SJCRH30 (cell line): Measurements from ENCODE around the gene TMEM156. TPM values are rescaled to one million over a fixed set of nuclear protein-coding genes. Genes with fewer than 3 reads are reported as not detected.
"Not testable (repeated sequence)": the region's sequence is repeated elsewhere in the genome, so short reads cannot be mapped to it uniquely, and the experiment has no call there.

Experiments used
- DNase-seq, 2 experiments: peaks; one replicate each; pipeline ENCODE4 v3.0.0-alpha.2; 2015 to 2020
- H3K27ac ChIP-seq: fragments of 250-450 bp; sonication (Bioruptor Pico); 2 replicates; pipeline ENCODE4 v1.5.1; 2020; ENCODE audit warnings: mild to moderate bottlenecking, moderate library complexity
- H3K27me3 ChIP-seq: fragments of 250-450 bp; sonication (Bioruptor Pico); 2 replicates; pipeline ENCODE4 v1.5.1; 2020; ENCODE audit warnings: mild to moderate bottlenecking, moderate library complexity
- H3K36me3 ChIP-seq: fragments of 250-450 bp; sonication (Bioruptor Pico); 2 replicates; pipeline ENCODE4 v1.5.1; 2020; ENCODE audit warnings: mild to moderate bottlenecking, moderate library complexity
- H3K4me1 ChIP-seq: fragments of 250-450 bp; sonication (Bioruptor Pico); 2 replicates; pipeline ENCODE4 v1.5.1; 2020; ENCODE audit warnings: mild to moderate bottlenecking, moderate library complexity
- H3K4me3 ChIP-seq: fragments of 250-450 bp; sonication (Bioruptor Pico); 2 replicates; pipeline ENCODE4 v1.5.1; 2020; ENCODE audit warnings: mild to moderate bottlenecking, moderate library complexity
- H3K9me3 ChIP-seq: fragments of 250-450 bp; sonication (Bioruptor Pico); replicated peaks from 2 replicates; pipeline ENCODE4 v1.5.1; 2020; ENCODE audit warnings: mild to moderate bottlenecking, moderate library complexity
- total RNA-seq: library from RNA; depleted of rRNA; stranded (reverse); fragments of >200 nt; shearing (Covaris generic); gene quantifications from 2 replicates; pipeline ENCODE4 v1.2.3, GENCODE V29; 2014

Gene TMEM156
- total RNA-seq, 1 experiment from 2014 or later = not detected

DNA sequence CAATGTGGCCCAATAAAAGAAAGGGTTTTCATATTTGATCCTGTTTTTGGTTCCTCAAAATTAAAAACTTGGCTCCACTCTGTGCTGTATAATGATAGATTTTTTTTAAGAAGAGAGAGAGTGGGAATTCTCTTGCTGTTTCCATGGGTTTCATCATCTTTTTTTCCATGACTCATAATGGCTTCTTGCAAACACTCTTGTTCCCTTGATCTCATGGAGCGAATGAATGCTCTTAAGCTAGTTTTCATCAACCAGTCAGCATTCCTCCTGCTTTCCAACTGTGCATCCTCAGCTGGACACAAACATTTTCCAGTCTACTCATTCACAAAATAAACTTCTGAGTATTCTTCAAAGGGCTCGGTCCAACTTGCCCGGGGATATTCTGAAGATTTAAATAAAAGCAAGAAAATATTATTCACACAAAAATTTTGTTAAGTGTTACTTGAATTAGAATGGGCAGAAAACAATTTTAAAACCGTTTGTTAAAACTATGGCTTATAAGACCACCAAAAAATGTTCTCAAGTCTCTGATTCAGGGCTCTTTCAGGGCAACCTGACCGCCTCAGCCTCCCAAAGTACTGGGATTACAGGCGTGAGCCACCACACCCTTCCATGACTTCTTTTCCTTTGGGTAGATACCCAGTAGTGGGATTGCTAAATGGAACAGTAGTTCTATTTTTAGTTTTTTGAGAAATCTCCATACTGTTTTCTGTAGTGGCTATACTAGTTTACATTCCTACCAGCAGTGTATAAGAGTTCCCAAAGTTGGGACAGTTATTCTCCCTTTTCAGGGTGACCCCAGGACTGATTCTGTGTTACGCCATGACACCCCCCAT, 64.7 kb downstream of the TMEM156 start:
- Histone ChIP-seq H3K4me3 (no peak overlapping the region), H3K27ac (0 out of 2 replicates have a peak overlapping the region, but pooled peaks have one; percentile 9), H3K36me3 (no peaks in the 10 kb centered on the region), H3K9me3 (no peaks in the 10 kb centered on the region), H3K27me3 (no peaks in the 10 kb centered on the region), H3K4me1 (no peaks in the 10 kb centered on the region; the same call in 1 of the 2 replicates)
- DNase-seq = peak in 1 of 2 experiments; percentile 20

DNA sequence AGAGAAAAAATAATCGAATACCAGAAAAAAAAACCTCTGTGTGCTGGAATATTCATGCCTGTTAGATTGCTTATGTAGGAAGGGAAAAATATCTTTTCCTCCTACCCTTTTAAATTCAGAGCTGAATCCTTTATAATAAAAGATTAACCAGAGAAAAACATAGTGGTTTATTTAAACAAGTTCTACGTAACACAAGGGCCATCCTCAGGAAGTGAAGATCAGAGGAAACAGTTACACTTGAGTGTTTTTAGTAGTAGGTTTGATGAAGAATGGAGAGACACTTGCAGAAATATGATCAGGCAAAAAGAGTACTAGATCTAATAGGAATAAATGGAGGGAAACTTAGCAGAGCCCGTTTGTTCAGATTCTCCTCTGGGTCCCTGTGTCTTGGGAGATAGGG, 66.3 kb downstream of the TMEM156 start:
- H3K27me3 ChIP-seq = no peaks in the 10 kb centered on the region
- H3K27ac ChIP-seq = no peak overlapping the region
- DNase-seq = no peak
- no peaks in the 10 kb centered on the region for H3K36me3 ChIP-seq
- no peak overlapping the region for H3K4me3 ChIP-seq
- H3K9me3 ChIP-seq = no peaks in the 10 kb centered on the region
- H3K4me1 ChIP-seq = no peaks in the 10 kb centered on the region; the same call in 1 of the 2 replicates

DNA sequence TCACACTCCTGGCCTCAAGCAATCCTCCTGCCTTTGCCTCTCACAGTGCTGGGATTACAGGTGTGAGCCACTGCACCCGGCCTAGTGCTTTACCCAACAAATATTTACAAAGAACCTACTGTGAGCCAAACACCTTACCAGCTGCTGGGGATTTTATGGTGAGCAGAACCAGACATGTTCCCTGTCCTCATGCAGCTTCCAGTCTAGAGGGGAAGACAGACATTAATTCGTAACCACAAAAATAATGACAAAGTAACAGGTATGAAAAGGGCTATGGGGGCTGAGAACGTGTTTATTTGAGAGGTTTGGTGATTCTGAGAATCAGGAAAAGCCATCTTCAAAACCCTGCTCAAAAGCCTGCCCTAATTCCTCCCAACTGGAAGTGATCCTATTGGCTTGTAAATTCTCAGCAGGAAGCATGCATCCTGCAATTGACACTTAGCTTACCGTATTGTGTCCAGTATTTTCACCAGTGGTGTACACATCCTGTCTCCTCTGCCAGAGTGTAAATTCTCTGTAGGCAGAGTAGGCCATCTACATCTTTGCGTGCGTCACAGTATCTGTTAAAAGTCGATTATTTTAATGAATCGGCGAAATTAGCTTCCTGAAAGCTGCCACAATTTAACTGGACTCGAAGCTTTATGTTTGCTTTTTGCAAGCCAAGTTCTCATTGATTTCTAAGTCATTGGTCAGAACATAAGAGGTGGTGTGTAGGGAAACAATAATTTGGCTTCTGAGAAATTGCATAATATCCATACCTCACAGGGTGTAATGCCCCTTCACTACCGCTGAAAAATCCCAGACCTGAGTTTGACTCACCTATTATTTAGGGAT, 67.0 kb downstream of the TMEM156 start:
- H3K27me3 ChIP-seq = no peaks in the 10 kb centered on the region
- H3K4me3 ChIP-seq = no peak overlapping the region
- H3K36me3 ChIP-seq = no peaks in the 10 kb centered on the region
- DNase-seq = no peak
- H3K4me1 ChIP-seq = no peaks in the 10 kb centered on the region; the same call in 1 of the 2 replicates
- H3K27ac ChIP-seq = no peak overlapping the region
- no peaks in the 10 kb centered on the region for H3K9me3 ChIP-seq

DNA sequence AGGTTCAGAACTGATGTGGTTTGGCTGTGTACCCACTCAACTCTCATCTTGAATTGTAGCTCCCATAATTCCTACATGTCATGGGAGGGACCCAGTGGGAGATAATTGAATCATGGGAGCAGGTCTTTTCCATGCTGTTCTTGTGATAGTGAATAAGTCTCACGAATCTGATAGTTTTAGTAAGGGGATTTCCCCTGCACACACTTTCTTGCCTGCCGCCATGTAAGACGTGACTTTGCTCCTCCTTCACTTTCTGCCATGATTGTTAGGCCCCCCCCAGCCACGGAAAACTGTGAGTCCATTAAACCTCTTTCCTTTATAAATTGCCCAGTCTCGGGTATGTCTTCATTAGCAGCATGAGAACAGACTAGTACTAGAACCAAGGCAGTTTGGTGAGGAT, 73.0 kb downstream of the TMEM156 start:
- not testable (repeated sequence) for DNase-seq, H3K4me3 ChIP-seq, H3K9me3 ChIP-seq, H3K36me3 ChIP-seq, H3K4me1 ChIP-seq, H3K27ac ChIP-seq, H3K27me3 ChIP-seq

DNA sequence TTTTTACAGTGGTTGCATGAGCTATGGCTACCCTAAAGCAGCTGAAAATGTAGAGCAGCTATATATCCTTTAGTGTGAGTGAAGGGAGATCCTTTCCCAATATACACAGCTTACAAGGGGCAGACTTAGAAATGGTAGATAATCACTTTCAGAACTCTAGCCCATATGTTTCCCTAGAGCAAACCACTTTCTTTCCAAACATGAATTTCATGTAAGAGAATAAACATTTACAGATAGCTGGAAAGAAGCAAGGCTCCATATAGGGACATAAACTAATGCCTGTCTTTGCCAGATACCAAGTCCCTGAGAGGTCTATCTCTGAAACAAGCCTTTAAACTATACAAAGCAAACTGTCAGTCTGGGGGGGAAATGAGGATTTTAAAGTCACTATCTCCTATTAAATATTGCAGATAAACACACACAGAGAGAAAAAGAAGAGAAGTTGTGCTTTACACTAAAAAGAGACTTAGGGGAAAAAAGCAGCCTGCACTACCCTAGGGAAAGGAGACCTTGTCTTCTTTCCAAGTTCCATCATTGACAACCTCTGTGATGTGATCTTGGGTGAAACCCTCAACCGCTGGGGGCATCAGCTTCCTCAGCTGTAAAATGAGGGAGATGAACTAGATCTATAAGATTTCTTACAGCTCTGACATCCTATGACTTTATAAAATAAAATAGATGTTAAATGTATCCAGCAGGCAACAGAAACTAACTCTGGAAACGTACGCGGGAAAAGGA, 73.6 kb downstream of the TMEM156 start:
- Histone ChIP-seq H3K27me3 (no peaks in the 10 kb centered on the region), H3K36me3 (no peaks in the 10 kb centered on the region), H3K27ac (no peak overlapping the region), H3K9me3 (no peaks in the 10 kb centered on the region), H3K4me1 (no peaks in the 10 kb centered on the region), H3K4me3 (no peak overlapping the region)
- DNase-seq = no peak

DNA sequence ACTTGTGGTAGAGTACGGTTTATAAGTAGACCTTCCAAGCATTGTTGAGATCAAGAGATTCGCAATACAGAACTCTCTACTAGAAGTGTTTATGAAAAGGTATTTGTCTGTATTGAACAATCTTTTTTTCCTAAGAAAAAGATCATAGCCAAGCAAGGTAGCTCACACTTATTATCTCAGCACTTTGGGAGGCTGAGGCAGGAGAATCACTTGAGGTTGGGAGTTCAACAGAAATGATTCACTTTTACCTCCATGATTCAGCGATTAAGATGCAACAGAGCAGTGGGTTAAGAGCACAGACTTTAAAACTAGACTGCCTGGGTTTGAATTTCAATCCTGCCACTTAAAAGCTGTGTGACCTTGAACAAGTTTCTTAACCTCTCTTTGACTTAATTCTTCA, 74.3 kb downstream of the TMEM156 start:
- H3K27ac ChIP-seq = no peak overlapping the region
- no peaks in the 10 kb centered on the region for H3K9me3 ChIP-seq
- no peak for DNase-seq
- H3K4me3 ChIP-seq = no peak overlapping the region
- H3K36me3 ChIP-seq = no peaks in the 10 kb centered on the region
- no peaks in the 10 kb centered on the region for H3K4me1 ChIP-seq
- no peaks in the 10 kb centered on the region for H3K27me3 ChIP-seq

DNA sequence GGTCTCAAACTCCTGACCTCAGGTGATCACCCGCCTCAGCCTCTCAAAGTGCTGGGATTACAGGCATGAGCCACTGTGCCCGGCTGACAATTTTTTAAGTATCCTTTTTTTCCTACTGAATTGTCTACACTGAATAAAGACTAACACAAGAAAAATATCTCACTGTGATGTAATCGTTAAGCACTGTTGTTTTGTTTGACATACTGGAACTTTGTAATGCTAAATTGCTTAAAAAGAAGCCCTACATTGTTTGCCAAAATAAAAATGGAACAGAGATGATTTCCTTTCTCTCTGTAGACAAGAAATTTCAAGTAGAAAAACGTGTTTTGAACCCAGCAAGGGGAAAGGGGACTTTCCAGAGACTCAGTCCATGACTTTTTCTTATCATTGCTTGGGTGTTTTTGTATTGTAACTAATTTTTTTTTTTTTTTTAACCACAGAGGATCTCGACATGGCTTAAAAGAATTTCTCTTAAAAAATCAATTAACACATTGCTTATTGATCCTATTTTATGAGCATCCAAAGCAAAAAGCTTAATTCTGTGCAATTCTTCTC, 74.9 kb downstream of the TMEM156 start:
- H3K27ac ChIP-seq = no peak overlapping the region

DNA sequence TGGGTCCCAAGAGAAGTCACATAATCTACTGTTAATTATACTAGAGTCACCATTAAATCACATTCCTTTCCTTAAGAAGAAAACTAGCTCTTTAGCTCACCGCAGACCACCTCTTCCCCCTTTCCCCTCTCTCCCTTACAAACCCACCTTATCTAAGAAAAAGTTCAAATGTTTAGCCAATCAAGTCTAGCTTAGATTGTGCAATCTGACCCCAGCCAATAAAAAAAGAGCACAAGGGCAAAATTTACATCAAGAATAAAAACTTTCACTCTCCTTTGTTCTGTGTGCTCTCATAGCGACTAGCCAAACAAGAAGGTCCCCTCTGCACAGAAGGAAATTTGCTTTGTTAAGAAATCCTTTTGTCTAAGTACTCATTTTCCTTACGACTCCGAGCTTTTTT, 76.3 kb downstream of the TMEM156 start:
- Histone ChIP-seq H3K9me3 (no peaks in the 10 kb centered on the region), H3K27ac (no peak overlapping the region), H3K4me1 (no peaks in the 10 kb centered on the region), H3K27me3 (no peaks in the 10 kb centered on the region), H3K4me3 (no peak overlapping the region), H3K36me3 (no peaks in the 10 kb centered on the region)
- no peak for DNase-seq

More for the DNA sequence above, 74.9 kb downstream of the TMEM156 start:
- Histone ChIP-seq H3K4me3 (no peak overlapping the region), H3K9me3 (no peaks in the 10 kb centered on the region), H3K4me1 (no peaks in the 10 kb centered on the region), H3K36me3 (no peaks in the 10 kb centered on the region), H3K27me3 (no peaks in the 10 kb centered on the region)
- no peak for DNase-seq

DNA sequence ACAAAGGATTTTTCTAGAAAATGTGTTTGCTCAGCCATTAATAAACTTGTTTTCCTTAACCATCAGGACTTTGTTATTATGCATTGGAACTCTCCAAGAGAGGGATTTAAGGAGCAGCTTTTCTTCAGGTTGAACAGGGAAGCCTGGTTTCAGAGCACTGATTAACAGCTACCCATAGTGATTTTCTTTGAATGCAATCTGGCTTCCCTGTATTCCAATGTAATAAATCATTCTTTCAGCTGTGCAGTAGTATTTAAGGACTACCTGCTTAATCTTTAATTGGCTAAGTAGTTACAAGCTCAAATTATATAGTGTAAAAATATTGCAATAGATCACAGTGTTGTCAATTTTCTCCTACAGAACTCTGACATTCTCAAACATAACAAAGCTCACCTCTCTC, 77.5 kb downstream of the TMEM156 start:
- no peak overlapping the region for H3K4me3 ChIP-seq
- no peak for DNase-seq
- H3K4me1 ChIP-seq = no peaks in the 10 kb centered on the region
- no peaks in the 10 kb centered on the region for H3K36me3 ChIP-seq
- H3K27me3 ChIP-seq = no peaks in the 10 kb centered on the region
- no peak overlapping the region for H3K27ac ChIP-seq
- no peaks in the 10 kb centered on the region for H3K9me3 ChIP-seq

DNA sequence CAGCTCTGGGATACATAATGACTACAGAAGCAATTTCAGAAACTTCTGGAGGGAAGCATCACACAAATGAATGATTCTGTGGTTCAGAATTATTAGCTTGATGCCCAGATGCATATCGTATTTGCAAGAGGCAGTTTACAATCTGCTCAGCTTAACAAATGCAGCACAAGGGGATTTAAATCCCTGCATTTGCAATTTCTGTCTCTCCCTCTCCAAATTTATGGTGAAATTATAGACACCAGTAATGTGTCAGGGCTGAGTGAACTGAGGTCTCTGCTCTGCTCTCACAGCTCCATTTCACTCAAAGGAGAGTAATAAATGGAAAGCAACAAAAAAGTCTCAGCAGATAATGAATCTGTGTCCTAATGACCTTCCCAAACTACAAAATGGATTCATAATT, 80.2 kb downstream of the TMEM156 start:
- H3K36me3 ChIP-seq = no peaks in the 10 kb centered on the region
- DNase-seq = no peak
- H3K4me1 ChIP-seq = peaks cover 5% of the 10 kb centered on the region
- H3K27me3 ChIP-seq = no peaks in the 10 kb centered on the region
- H3K27ac ChIP-seq = no peak overlapping the region
- H3K9me3 ChIP-seq = no peaks in the 10 kb centered on the region
- no peak overlapping the region for H3K4me3 ChIP-seq

DNA sequence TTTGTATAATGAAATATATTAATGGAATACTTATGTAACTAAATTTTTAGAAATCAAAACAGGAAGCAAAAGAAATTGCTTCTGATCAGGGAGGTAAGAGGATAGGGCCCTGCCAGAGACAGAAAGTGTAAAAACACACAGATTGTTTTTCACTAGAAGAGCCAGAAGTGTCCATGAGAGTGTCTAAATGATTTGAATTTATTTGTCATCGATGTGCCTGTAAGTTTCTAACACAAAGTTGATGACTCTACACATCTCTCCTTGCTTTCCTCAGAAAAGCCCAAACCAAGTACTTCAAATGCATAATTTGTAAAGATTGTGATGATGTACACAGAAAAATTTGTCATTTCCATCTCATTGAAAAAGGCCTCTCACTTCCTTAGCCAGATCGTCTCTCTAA, 80.6 kb downstream of the TMEM156 start:
- Histone ChIP-seq H3K4me1 (peaks cover 5% of the 10 kb centered on the region), H3K27ac (no peak overlapping the region)
- DNase-seq = no peak

DNA sequence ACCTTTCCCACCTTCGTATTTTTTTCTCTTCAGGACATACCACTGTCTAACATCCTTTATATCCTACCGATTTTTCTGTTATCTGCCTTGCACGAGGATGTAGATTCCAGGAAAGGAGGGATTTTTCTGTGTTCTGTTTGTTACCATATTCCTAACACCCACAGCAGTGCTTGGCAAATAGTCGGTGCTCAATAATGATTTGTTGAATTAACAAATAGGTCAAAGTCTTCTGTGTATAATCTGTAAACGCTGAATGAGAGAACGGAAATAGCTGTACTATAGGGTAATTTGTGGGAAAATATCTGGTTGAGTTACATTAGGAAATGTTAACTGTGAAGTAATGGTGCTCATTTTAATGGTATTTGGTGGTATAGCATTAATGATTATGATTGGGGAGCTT, 81.5 kb downstream of the TMEM156 start:
- Histone ChIP-seq H3K36me3 (peaks cover under 1% of the 10 kb centered on the region; the same call in 1 of the 2 replicates), H3K9me3 (no peaks in the 10 kb centered on the region), H3K27ac (no peak overlapping the region), H3K27me3 (no peaks in the 10 kb centered on the region), H3K4me1 (peaks cover 5% of the 10 kb centered on the region), H3K4me3 (no peak overlapping the region)
- DNase-seq = no peak

More for the DNA sequence above, 80.6 kb downstream of the TMEM156 start:
- no peak overlapping the region for H3K4me3 ChIP-seq
- H3K9me3 ChIP-seq = no peaks in the 10 kb centered on the region
- no peaks in the 10 kb centered on the region for H3K27me3 ChIP-seq
- H3K36me3 ChIP-seq = no peaks in the 10 kb centered on the region

DNA sequence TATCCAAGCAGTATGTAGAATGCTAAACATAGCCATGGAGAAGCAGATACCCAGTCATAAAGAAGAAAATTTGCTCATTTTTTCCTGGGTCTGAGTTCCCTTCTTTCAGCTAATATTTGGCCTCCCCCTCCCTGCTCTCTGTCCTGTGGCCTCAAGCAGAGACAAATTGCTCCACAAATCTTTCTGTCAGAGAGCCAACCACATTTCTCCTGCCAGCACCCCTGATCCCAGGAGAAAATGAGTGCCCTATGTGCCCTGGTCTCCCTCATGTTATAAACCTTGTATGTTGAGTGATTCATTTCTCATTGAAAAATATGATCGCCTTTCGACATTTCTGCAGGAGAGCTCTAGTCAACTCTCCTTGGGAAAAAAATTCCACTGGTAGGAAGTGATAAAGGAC, 82.0 kb downstream of the TMEM156 start:
- H3K36me3 ChIP-seq = peaks cover 6% of the 10 kb centered on the region
- H3K9me3 ChIP-seq = no peaks in the 10 kb centered on the region
- H3K4me3 ChIP-seq = no peak overlapping the region
- H3K27me3 ChIP-seq = no peaks in the 10 kb centered on the region
- DNase-seq = no peak
- peaks cover 5% of the 10 kb centered on the region for H3K4me1 ChIP-seq
- no peak overlapping the region for H3K27ac ChIP-seq

DNA sequence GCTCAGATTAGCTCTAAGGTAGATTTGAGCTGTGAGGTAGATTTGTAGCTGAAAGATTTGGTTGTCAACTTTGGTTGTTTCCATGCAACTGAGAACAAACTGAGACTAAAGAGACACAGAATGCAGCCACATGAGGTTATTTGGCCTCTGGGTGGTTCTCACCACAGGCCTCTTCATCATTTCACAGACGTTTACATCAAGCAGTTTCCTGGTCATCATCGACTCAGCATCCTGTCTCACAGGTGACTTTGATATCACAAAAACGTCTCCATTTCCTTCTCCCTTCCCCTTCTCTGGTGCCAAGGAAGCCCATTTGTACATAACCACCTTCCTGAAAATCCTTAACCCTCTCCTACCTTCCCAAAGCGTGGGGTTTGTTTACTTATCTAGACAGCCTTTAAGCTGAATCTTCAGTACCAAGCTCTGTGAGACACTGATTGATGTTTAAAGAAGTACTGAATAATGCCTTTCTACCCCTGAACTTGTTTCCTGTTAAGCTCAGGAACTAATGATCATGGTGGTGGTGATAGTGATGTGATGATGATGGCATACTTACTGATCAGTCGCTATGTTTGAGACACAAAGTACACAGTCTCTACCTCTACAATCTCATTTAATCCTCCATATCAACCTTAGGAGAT, 82.7 kb downstream of the TMEM156 start:
- H3K27me3 ChIP-seq = no peaks in the 10 kb centered on the region
- H3K36me3 ChIP-seq = peaks cover 7% of the 10 kb centered on the region
- H3K4me1 ChIP-seq = peaks cover 5% of the 10 kb centered on the region
- DNase-seq = no peak
- no peak overlapping the region for H3K27ac ChIP-seq
- no peak overlapping the region for H3K4me3 ChIP-seq
- H3K9me3 ChIP-seq = no peaks in the 10 kb centered on the region
